Testis (tissue), 2 donors: ENCODE measurements around the gene ARAP1.

Source experiments
- POLR2A ChIP-seq: fragments of 450-650 bp; IDR thresholded peaks from one replicate; pipeline ENCODE4 v1.6.1; 2017; ENCODE audit warnings: antibody characterized with exemption, mild to moderate bottlenecking, moderate library complexity
- TF ChIP-seq, protein P1 (sequence below), 3 experiments: fragments of 450-650 bp in 2 of 3; fragments of 200-600 bp in 1 of 3; sonication (generic) in 1 of 3; IDR thresholded peaks; one replicate each; pipeline ENCODE4 v1.5.1; 2016 to 2019; ENCODE audit warnings: antibody characterized with exemption in 3 of 3, mild to moderate bottlenecking in 2 of 3, moderate library complexity in 1 of 3

DNA sequence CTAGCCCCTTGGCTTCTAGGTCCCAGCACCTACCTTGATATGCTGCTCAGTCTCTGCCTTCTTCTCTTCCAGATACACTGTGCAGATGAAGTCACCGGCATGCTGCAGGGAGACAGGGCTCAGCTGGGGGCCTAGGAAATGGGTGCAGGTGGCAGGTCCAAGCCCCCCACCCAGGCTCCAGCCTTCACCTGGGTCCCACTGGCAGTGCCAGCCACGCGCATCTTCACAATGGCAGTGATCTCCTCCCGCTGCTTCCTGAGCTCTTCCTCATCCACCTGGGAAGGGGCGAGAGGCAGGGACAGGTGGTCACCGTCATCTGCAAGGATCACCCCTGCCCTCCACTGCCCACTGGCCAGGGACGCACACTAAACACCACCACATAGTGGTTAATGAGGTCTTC is 56.9 kb downstream of the ARAP1 start:
- no peak for TF ChIP-seq POLR2A
- TF ChIP-seq, protein P1, sequence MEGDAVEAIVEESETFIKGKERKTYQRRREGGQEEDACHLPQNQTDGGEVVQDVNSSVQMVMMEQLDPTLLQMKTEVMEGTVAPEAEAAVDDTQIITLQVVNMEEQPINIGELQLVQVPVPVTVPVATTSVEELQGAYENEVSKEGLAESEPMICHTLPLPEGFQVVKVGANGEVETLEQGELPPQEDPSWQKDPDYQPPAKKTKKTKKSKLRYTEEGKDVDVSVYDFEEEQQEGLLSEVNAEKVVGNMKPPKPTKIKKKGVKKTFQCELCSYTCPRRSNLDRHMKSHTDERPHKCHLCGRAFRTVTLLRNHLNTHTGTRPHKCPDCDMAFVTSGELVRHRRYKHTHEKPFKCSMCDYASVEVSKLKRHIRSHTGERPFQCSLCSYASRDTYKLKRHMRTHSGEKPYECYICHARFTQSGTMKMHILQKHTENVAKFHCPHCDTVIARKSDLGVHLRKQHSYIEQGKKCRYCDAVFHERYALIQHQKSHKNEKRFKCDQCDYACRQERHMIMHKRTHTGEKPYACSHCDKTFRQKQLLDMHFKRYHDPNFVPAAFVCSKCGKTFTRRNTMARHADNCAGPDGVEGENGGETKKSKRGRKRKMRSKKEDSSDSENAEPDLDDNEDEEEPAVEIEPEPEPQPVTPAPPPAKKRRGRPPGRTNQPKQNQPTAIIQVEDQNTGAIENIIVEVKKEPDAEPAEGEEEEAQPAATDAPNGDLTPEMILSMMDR (IDR thresholded peaks at IDR 0.05) = no peak
